CD4-positive, alpha-beta T cell (primary cell): ENCODE measurements around the gene RER1. TPM values are rescaled to one million over a fixed set of nuclear protein-coding genes. Genes with fewer than 3 reads are reported as not detected.

Experiments used
- ATAC-seq: fragments of 200-7000 bp; cut with Tn5 transposase; one replicate; pipeline ENCODE4 v1.10.0; 2022; ENCODE audit warnings: mild to moderate bottlenecking; ENCODE audit not compliant: poor library complexity
- CTCF ChIA-PET: fragments of 350-600 bp; sonication (Branson Sonifier 250); formaldehyde crosslinking; loops from one replicate; lab custom pipeline; 2021; ENCODE audit warnings: antibody characterized with exemption, inconsistent platforms; lab: Charles Lee
- POLR2A ChIA-PET: fragments of 350-600 bp; sonication (Branson Sonifier 250); formaldehyde crosslinking; loops from one replicate; lab custom pipeline; 2021; ENCODE audit warnings: antibody characterized with exemption, inconsistent platforms; lab: Charles Lee
- DNase-seq, 14 experiments: peaks; one replicate each; pipeline ENCODE4 v3.0.0-alpha.2; 2013 to 2020; ENCODE audit warnings: mixed read lengths in 2 of 14
- H3K27ac ChIP-seq, 2 donors: one replicate each; pipeline versions ENCODE4 v1.5.1 to v1.7.0; 2013; ENCODE audit warnings: low read length in 2 of 2, low read depth in 1 of 2, mild to moderate bottlenecking in 1 of 2
- H3K27me3 ChIP-seq, 2 experiments: 1 replicate in 1 of 2; 2 replicates in 1 of 2; pipeline versions ENCODE4 v1.6.1 to v1.7.0; 2013; ENCODE audit warnings: low read length in 2 of 2, control low read depth in 1 of 2, mild to moderate bottlenecking in 1 of 2, moderate library complexity in 1 of 2; ENCODE audit not compliant: insufficient read depth in 2 of 2, control insufficient read depth in 1 of 2
- H3K36me3 ChIP-seq: one replicate; pipeline ENCODE4 v1.6.1; 2013; ENCODE audit warnings: low read length, control low read depth; ENCODE audit not compliant: insufficient read depth
- H3K4me1 ChIP-seq: one replicate; pipeline ENCODE4 v1.6.1; 2013; ENCODE audit warnings: low read length, control low read depth; ENCODE audit not compliant: insufficient read depth
- H3K4me3 ChIP-seq: one replicate; pipeline ENCODE4 v1.5.1; 2013; ENCODE audit warnings: mild to moderate bottlenecking, low read length, moderate library complexity
- H3K9me3 ChIP-seq, 2 experiments: 1 replicate in 1 of 2; 2 replicates in 1 of 2; pipeline versions ENCODE4 v1.6.1 to v1.7.0; 2013; ENCODE audit warnings: low read length in 2 of 2, mild to moderate bottlenecking in 2 of 2, control low read depth in 1 of 2, moderate library complexity in 1 of 2; ENCODE audit not compliant: control insufficient read depth in 1 of 2, insufficient read depth in 1 of 2
- H3K27ac Mint-ChIP-seq: one replicate; pipeline ENCODE4 v1.8.0; 2020; ENCODE audit warnings: mixed read lengths
- H3K27me3 Mint-ChIP-seq: one replicate; pipeline ENCODE4 v1.8.0; 2021; ENCODE audit warnings: mixed read lengths
- H3K36me3 Mint-ChIP-seq: one replicate; pipeline ENCODE4 v1.8.0; 2021; ENCODE audit warnings: low read depth, mixed read lengths
- H3K4me1 Mint-ChIP-seq: one replicate; pipeline ENCODE4 v1.8.0; 2021; ENCODE audit warnings: low read depth, mixed read lengths
- H3K4me3 Mint-ChIP-seq: one replicate; pipeline ENCODE4 v1.8.0; 2020; ENCODE audit warnings: mild to moderate bottlenecking, mixed read lengths
- H3K9me3 Mint-ChIP-seq: one replicate; pipeline ENCODE4 v1.8.0; 2020; ENCODE audit warnings: mixed read lengths
- intact Hi-C, 2 experiments: fragments of 100-400 bp; cut with DNase I in 1 of 2; cut with micrococcal nuclease in 1 of 2; formaldehyde crosslinking; loops; one replicate each; pipeline versions ENCODE4 v1.15.1 to v1.9.0; 2023 to 2025; cut with DNase I, micrococcal nuclease
- total RNA-seq, 174 experiments: library from RNA in 2 of 174; stranded (reverse) in 2 of 174; gene quantifications; one replicate each; pipeline ENCODE4 v1.2.3 and lab custom pipeline; 2021 to 2026
- TF ChIP-seq, protein P1 (sequence below): fragments of 200-600 bp; IDR thresholded peaks from one replicate; pipeline ENCODE4 v1.8.0; 2022; ENCODE audit warnings: antibody characterized with exemption, mild to moderate bottlenecking

The RER1 gene
- total RNA-seq, 2 experiments from 2014 or later, result 57.9 to 60.7 TPM

DNA sequence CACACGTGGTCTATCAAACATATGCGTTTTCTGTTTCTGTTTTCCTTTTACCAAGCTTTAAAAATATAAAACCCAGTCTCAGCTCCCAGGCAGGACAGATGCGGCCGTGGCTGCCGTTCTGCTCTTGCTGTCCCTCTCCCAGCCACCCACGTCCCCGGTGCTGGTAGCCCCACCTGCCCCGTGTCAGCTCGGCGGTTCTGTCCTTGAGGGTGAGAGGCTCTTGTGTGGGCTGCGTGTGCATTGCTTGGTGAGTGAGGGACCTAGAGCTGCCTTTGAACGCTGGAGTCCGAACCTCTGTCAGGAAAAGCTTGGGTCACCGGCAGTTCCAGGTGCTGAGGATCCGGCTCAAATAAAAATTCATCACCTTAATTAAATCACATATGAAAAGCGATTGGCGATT, 4.4 kb downstream of the RER1 start:
- TF ChIP-seq, protein P1, sequence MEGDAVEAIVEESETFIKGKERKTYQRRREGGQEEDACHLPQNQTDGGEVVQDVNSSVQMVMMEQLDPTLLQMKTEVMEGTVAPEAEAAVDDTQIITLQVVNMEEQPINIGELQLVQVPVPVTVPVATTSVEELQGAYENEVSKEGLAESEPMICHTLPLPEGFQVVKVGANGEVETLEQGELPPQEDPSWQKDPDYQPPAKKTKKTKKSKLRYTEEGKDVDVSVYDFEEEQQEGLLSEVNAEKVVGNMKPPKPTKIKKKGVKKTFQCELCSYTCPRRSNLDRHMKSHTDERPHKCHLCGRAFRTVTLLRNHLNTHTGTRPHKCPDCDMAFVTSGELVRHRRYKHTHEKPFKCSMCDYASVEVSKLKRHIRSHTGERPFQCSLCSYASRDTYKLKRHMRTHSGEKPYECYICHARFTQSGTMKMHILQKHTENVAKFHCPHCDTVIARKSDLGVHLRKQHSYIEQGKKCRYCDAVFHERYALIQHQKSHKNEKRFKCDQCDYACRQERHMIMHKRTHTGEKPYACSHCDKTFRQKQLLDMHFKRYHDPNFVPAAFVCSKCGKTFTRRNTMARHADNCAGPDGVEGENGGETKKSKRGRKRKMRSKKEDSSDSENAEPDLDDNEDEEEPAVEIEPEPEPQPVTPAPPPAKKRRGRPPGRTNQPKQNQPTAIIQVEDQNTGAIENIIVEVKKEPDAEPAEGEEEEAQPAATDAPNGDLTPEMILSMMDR, result no peak
- no peak overlapping the region for H3K4me3 Mint-ChIP-seq
- ChIA-PET CTCF (interaction anchor here (0.7 kb wide), 1 partner anchor 222 kb away, joined by 3 read pairs; no protein-coding TSS in a partner anchor), POLR2A (no interaction called here)
- Histone ChIP-seq H3K4me1 (peaks cover 34% of the 10 kb centered on the region), H3K4me3 (no peak overlapping the region), H3K27ac (no peak overlapping the region), H3K27me3 (no peaks in the 10 kb centered on the region), H3K9me3 (no peaks in the 10 kb centered on the region), H3K36me3 (peaks cover 80% of the 10 kb centered on the region)
- DNase-seq (no peak), ATAC-seq (no peak)
- H3K4me1 Mint-ChIP-seq, result peaks cover 38% of the 10 kb centered on the region
- H3K9me3 Mint-ChIP-seq, result no peaks in the 10 kb centered on the region
- peaks cover 80% of the 10 kb centered on the region for H3K36me3 Mint-ChIP-seq
- no peak overlapping the region for H3K27ac Mint-ChIP-seq
- H3K27me3 Mint-ChIP-seq, result no peaks in the 10 kb centered on the region
- intact Hi-C loops, result loop anchor here in 1 of 2 experiments (10.0 kb wide), 1 partner anchor 761 kb away; the partner anchor contains the start of gene MMP23B

DNA sequence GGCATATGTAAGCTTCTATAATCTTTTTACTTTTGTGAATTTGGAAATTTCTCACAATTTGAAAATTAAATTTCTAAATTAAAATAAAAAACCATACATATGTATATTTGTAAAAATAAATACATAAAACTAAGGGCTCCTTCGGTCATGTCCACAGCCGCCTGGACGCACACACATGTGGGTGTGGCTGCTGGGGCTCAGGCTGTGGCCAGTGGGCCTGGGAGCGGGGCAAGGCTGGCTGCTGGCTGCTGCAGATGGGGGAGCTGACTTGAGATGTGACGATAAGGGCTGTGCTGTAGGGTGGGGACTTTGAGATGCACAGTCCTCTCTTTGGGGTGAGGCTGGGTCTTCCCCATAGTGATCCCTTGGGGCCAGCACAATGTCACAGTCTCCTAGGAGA, 4.8 kb downstream of the RER1 start:
- H3K4me1 Mint-ChIP-seq, result peaks cover 38% of the 10 kb centered on the region
- Histone ChIP-seq H3K27ac (no peak overlapping the region), H3K9me3 (peaks cover 0 to 3% of the 10 kb centered on the region in 2 experiments), H3K36me3 (peaks cover 83% of the 10 kb centered on the region), H3K27me3 (no peaks in the 10 kb centered on the region), H3K4me1 (peaks cover 34% of the 10 kb centered on the region), H3K4me3 (no peak overlapping the region)
- no peak overlapping the region for H3K4me3 Mint-ChIP-seq
- no peaks in the 10 kb centered on the region for H3K9me3 Mint-ChIP-seq
- CTCF ChIA-PET, result interaction anchor here (0.7 kb wide), 1 partner anchor 222 kb away, joined by 3 read pairs; no protein-coding TSS in a partner anchor
- H3K36me3 Mint-ChIP-seq, result peaks cover 80% of the 10 kb centered on the region
- H3K27ac Mint-ChIP-seq, result no peak overlapping the region
- POLR2A ChIA-PET, result no interaction called here
- intact Hi-C loops, result loop anchor here in 1 of 2 experiments (10.0 kb wide), 1 partner anchor 762 kb away; the partner anchor contains the start of gene MMP23B
- no peak for DNase-seq
- ATAC-seq, result no peak
- TF ChIP-seq, protein P1, result no peak
- no peaks in the 10 kb centered on the region for H3K27me3 Mint-ChIP-seq

DNA sequence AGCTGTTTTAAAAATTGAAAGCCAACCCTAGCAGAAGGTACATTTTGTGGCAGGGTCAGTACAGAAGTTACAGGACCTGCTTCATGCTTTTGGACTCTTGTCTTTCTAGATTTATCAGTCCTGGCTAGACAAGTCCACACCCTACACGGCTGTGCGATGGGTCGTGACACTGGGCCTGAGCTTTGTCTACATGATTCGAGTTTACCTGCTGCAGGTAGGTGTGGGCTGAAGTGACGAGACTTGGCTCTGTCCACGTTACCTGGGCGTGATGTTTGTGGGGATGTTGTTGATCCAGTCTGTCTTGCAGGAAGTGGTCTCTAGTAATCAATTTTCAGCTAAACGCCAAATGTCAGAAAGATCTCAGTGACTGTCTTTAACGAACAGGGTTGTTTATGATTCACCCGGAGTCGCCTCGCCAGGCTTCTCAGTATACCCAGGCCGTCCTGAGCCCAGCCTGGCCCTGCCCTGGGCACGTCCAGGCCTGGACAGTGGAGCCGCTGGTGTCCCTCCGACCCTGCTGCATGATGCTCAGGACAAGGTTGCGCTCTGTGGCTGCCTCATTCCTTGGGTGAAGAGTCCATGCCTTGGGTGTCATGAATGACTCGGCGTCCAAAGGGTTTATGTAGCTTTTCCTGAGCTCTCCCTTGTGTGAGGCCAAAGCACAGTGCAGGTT, 5.5 kb downstream of the RER1 start:
- Mint-ChIP-seq H3K4me3 (no peak overlapping the region), H3K4me1 (peaks cover 37% of the 10 kb centered on the region), H3K27ac (no peak overlapping the region), H3K9me3 (no peaks in the 10 kb centered on the region), H3K36me3 (peaks cover 84% of the 10 kb centered on the region), H3K27me3 (no peaks in the 10 kb centered on the region)
- H3K27me3 ChIP-seq, result no peaks in the 10 kb centered on the region
- H3K4me1 ChIP-seq, result peaks cover 38% of the 10 kb centered on the region
- H3K4me3 ChIP-seq, result no peak overlapping the region
- no peak for ATAC-seq
- peaks cover 89% of the 10 kb centered on the region for H3K36me3 ChIP-seq
- ChIA-PET POLR2A (no interaction called here), CTCF (no interaction called here)
- peaks cover 0 to 8% of the 10 kb centered on the region in 2 experiments for H3K9me3 ChIP-seq
- H3K27ac ChIP-seq, result no peak overlapping the region
- intact Hi-C loops, result loop anchor here in 1 of 2 experiments (10.0 kb wide), 1 partner anchor 762 kb away; the partner anchor contains the start of gene MMP23B
- TF ChIP-seq, protein P1, result no peak
- no peak for DNase-seq
